Heart left ventricle (tissue), 13 donors: Measurements from ENCODE around the gene CREBBP.

Experiments
- CTCF ChIP-seq, 12 donors: fragments of 200-600 bp; sonication (generic) in 4 of 12; IDR thresholded peaks; one replicate each; pipeline versions ENCODE4 v1.5.0 to v1.8.0; 2018 to 2022; ENCODE audit warnings: antibody characterized with exemption in 12 of 12, mild to moderate bottlenecking in 5 of 12
- POLR2A ChIP-seq, 2 donors: fragments of 450-650 bp; IDR thresholded peaks; one replicate each; pipeline ENCODE4 v1.6.1; 2017; ENCODE audit warnings: antibody characterized with exemption in 2 of 2, mild to moderate bottlenecking in 2 of 2, moderate library complexity in 2 of 2
- donor health status: ischemic (EF 13 %, LVEDD 7.1; RV severe dilation, severe dysfunction).
- donor health status: DM: no; HTN: yes; CAD: no.
- donor health status: DM: no; HTN: no; CAD: no.
- donor health status: ischemic (EF 25% LVEDD 6.9; RV normal size, moderate dysfunction).
- donor health status: ischemic (EF 25% LVEDD 5.7; RV mildly dilated, moderate dysfunction).
- donor health status: ischemic (EF 35%, LVEDD 5.7; RV mildly dilated, moderate dysfunction).
- donor health status: nonischemic (EF 11% LVEDD 7.7; RV severe dilation, severe dysfunction).
- donor health status: DM: yes; HTN: yes; CAD: no.
- donor health status: PGD.
- donor health status: ischemic (EF 29% LVEDD 5.4; RV normal size, mild dysfunction).
- donor health status: nonischemic (EF 23%, LVEDD 6.1; RV moderate dilation, normal function).

GRCh38 chr16:3912897-3913296, 32.4 kb upstream of the CREBBP start:
- TF ChIP-seq POLR2A (IDR thresholded peaks at IDR 0.05) (no peak), CTCF (IDR thresholded peaks at IDR 0.05) (no peak)
